ENCODE measurements around the gene MEIOB. TPM values are rescaled to one million over a fixed set of nuclear protein-coding genes. Genes with fewer than 3 reads are reported as not detected.

The MEIOB gene
- total RNA-seq, 1 donor from 2014 or later: not detected

DNA sequence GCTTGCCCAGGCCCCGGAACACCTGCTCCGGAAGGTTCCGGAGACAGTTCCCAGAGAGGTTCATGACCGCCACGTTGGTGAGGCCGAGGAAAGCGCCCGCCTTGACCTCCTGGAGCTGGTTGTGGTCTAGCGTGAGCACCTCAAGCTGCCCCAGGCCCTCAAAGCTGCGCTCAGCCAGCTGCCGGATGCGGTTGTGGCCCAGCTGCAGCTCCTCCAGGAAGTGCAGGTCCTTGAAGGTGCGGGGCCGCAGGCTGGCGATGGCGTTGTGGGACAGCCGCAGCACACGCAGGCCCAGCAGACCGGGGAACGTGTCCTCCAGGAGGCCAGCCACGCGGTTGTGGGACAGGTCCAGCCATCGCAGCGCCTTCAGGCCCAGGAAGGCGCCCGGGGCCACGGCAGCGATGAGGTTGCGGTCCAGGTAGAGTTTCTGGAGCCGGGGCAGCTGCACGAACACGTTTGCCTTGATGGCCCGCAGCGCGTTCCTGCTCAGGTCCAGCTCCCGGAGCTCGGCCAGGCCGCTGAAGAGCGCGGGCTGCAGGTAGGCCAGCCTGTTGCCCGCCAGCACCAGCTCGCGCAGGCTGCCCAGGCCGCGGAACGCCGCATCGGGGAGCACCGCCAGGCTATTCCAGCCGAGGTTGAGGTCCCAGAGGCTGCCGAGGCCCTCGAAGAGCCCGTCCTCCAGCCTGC is 80.6 kb downstream of the MEIOB start:
- Histone ChIP-seq H3K9me3 (replicated peaks) (no peaks in the 10 kb centered on the region), H3K27ac (replicated peaks) (no peak overlapping the region), H3K27me3 (ENCODE audit: low read depth) (no peaks in the 10 kb centered on the region), H3K36me3 (peaks cover 42% of the 10 kb centered on the region), H3K4me1 (no peaks in the 10 kb centered on the region), H3K4me3 (no peak overlapping the region)
- no peak for DNase-seq
- intact Hi-C loops (cut with micrococcal nuclease): no loop called here
- TF ChIP-seq, protein P1, sequence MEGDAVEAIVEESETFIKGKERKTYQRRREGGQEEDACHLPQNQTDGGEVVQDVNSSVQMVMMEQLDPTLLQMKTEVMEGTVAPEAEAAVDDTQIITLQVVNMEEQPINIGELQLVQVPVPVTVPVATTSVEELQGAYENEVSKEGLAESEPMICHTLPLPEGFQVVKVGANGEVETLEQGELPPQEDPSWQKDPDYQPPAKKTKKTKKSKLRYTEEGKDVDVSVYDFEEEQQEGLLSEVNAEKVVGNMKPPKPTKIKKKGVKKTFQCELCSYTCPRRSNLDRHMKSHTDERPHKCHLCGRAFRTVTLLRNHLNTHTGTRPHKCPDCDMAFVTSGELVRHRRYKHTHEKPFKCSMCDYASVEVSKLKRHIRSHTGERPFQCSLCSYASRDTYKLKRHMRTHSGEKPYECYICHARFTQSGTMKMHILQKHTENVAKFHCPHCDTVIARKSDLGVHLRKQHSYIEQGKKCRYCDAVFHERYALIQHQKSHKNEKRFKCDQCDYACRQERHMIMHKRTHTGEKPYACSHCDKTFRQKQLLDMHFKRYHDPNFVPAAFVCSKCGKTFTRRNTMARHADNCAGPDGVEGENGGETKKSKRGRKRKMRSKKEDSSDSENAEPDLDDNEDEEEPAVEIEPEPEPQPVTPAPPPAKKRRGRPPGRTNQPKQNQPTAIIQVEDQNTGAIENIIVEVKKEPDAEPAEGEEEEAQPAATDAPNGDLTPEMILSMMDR (IDR thresholded peaks at IDR 0.05; ENCODE audit: borderline replicate concordance): no peak

DNA sequence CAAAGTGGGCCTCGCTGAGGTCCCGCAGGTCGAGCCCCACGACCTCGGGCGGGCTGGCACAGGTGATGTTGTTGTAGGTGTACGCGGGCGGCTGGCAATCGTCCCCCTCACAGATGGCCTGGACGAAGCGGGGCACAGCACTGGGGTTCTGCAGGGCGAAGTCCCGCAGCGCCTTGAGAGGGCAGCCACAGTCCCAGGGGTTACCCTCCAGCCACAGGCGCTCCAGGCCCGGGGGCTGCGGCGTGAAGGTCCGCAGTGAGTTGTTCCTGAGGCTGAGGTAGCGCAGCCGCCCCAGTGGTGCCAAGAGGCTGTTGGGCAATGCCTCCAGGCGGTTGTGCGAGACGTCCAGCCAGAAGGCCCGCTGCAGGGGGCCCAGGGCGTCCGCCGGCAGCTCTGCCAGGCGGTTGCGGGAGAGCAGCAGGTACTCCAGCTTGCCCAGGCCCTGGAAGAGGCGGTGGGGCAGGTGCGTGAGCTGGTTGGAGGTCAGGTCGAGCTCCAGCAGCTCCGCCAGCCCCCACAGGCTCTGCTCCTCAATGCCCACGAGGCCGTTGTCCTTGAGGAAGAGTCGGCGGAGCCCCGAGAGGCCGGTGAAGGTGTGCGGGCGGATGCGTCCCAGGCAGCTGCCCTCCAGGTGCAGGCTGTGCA is 81.2 kb downstream of the MEIOB start:
- DNase-seq: no peak

DNA sequence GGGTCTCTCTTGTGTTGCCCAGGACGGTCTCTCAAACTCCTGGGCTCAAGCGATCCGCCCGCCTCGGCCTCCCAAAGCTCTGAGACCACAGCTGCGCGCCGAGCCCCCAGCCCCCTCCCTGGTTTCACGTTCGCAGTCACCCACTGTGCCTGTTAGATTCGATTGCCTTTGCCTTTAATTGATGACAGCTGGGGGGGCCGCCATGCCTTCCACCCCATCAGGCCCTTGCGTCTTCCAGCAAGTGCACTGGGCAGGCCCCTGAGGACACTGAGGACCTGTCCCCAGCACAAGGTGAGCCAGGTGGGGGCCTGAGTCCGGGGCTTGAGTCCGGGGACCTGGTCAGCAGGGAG is 81.7 kb downstream of the MEIOB start:
- DNase-seq: no peak
- no peaks in the 10 kb centered on the region for H3K27me3 ChIP-seq (ENCODE audit: low read depth)
- H3K4me1 ChIP-seq: peaks cover 11% of the 10 kb centered on the region
- no peaks in the 10 kb centered on the region for H3K9me3 ChIP-seq (replicated peaks)
- peaks cover 45% of the 10 kb centered on the region for H3K36me3 ChIP-seq
- intact Hi-C loops (cut with micrococcal nuclease): no loop called here
- no peak overlapping the region for H3K4me3 ChIP-seq
- H3K27ac ChIP-seq (replicated peaks): no peak overlapping the region
- TF ChIP-seq, protein P1 (IDR thresholded peaks at IDR 0.05; ENCODE audit: borderline replicate concordance): no peak

More for the DNA sequence above, 81.2 kb downstream of the MEIOB start:
- Histone ChIP-seq H3K36me3 (peaks cover 45% of the 10 kb centered on the region), H3K27me3 (ENCODE audit: low read depth) (no peaks in the 10 kb centered on the region), H3K9me3 (replicated peaks) (no peaks in the 10 kb centered on the region), H3K4me3 (no peak overlapping the region), H3K27ac (replicated peaks) (no peak overlapping the region), H3K4me1 (peaks cover 6% of the 10 kb centered on the region)
- TF ChIP-seq, protein P1 (IDR thresholded peaks at IDR 0.05; ENCODE audit: borderline replicate concordance): no peak
- intact Hi-C loops (cut with micrococcal nuclease): no loop called here

- no peaks in the 10 kb centered on the region for H3K9me3 ChIP-seq (replicated peaks)
- DNase-seq: no peak
- peaks cover 45% of the 10 kb centered on the region for H3K36me3 ChIP-seq
- TF ChIP-seq, protein P1 (IDR thresholded peaks at IDR 0.05; ENCODE audit: borderline replicate concordance): no peak
- H3K27me3 ChIP-seq (ENCODE audit: low read depth): no peaks in the 10 kb centered on the region
- intact Hi-C loops (cut with micrococcal nuclease): no loop called here
- peaks cover 17% of the 10 kb centered on the region for H3K4me1 ChIP-seq
- H3K4me3 ChIP-seq: no peak overlapping the region
- H3K27ac ChIP-seq (replicated peaks): no peak overlapping the region
Observed at GRCh38 chr16:1789643-1790045, 82.3 kb downstream of the MEIOB start.

GRCh38 chr16:1788708-1789100 is 83.3 kb downstream of the MEIOB start:
- H3K27ac ChIP-seq (replicated peaks): no peak overlapping the region
- intact Hi-C loops (cut with micrococcal nuclease): no loop called here

More at GRCh38 chr16:1788708-1789100, 83.3 kb downstream of the MEIOB start:
- no peak overlapping the region for H3K4me3 ChIP-seq
- TF ChIP-seq, protein P1 (IDR thresholded peaks at IDR 0.05; ENCODE audit: borderline replicate concordance): no peak
- H3K4me1 ChIP-seq: peaks cover 27% of the 10 kb centered on the region
- no peaks in the 10 kb centered on the region for H3K27me3 ChIP-seq (ENCODE audit: low read depth)
- DNase-seq: no peak
- H3K9me3 ChIP-seq (replicated peaks): no peaks in the 10 kb centered on the region
- peaks cover 45% of the 10 kb centered on the region for H3K36me3 ChIP-seq
